Measurements from ENCODE around the gene AFF3.
A peak's percentile ranks its signal among the peaks of the same experiment; 100 is the strongest.
"Not testable (repeated sequence)": the region's sequence is repeated elsewhere in the genome, so short reads cannot be mapped to it uniquely, and the experiment has no call there.

The AFF3 gene

GRCh38 chr2:99678625-99679024 lies 463.8 kb downstream of the AFF3 start:
- FAIRE-seq (no peak), DNase-seq (ENCODE audit: low spot score) (no peak)

DNA sequence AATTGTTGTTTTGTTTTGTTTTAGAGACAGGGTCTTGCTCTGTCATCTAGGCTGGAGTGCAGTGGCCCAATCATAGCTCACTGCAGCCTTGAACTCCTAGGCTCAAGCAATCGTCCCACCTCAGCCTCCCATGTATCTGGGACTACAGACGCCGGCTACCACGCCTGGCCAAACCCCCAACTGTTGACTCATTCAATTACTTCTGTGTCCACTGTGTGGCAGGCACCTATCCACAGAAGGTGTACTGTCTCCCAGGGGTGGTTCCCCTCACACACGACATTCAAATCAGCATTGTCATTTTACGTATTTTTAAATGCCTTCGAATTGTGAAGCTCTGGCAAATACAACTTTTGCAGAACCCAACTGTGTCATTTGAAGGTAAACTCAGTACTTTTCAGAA lies 464.6 kb downstream of the AFF3 start:
- no peak for DNase-seq (ENCODE audit: low spot score)
- FAIRE-seq, result no peak

- FAIRE-seq, result no peak
Measured at GRCh38 chr2:99675130-99675661, 467.2 kb downstream of the AFF3 start.

GRCh38 chr2:99674090-99674489 lies 468.3 kb downstream of the AFF3 start:
- FAIRE-seq (no peak), DNase-seq (ENCODE audit: low spot score) (no peak)

More at GRCh38 chr2:99675130-99675661, 467.2 kb downstream of the AFF3 start:
- DNase-seq (ENCODE audit: low spot score), result no peak

DNA sequence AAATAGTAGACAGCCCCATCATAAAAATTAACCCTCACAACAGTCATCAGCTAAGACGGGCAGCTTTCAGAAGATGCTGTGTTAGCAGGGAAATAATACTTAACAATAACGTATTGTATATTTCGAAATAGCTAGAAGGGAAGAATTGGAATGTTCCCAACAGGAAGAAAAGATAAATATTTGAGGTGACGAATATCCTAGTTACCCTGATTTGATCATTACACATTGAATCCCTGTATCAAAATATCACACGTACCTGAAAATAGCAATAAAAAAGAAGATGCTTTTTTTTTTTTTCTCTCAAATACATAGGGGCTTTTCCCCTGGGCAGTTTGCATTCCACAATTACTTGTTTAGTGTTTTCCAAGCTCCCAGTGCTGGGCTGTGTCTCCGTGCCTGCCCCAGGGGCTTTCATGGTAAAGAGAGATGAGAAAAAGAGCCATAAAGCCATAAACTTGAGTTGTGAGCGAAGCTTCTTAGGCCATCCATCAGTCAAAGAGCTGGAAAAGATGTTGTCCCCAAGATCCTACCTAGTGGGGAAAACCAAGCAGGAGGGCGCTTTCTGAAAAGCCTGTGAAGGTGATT lies 469.5 kb downstream of the AFF3 start:
- FAIRE-seq (no peak), DNase-seq (ENCODE audit: low spot score) (no peak)

GRCh38 chr2:99670768-99671734 lies 471.3 kb downstream of the AFF3 start:
- FAIRE-seq, result no peak
- no peak for DNase-seq (ENCODE audit: low spot score)

DNA sequence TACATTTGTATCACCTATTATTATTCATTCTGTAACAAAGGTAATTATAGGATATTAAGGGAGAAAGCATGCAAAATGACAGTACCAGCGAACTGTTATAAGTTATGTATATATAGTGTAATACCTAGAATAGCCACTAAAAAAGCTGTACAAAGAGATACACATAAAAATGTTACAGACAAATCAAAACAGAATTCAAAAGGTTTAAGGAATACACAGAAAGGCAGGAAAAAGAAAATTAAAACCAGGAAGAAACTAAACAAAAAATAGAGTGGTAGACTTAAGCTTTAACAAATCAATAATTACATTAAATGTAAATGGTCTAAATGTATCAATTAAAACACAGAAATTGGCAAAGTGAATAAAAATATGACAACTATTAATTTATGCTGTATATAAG lies 476.1 kb downstream of the AFF3 start:
- FAIRE-seq, result no peak

GRCh38 chr2:99663641-99664040 lies 478.7 kb downstream of the AFF3 start:
- DNase-seq (ENCODE audit: low spot score) (no peak), FAIRE-seq (no peak)

More for the DNA sequence above, 476.1 kb downstream of the AFF3 start:
- no peak for DNase-seq (ENCODE audit: low spot score)

- peak; percentile 88 for DNase-seq (ENCODE audit: low spot score)
- FAIRE-seq, result peak; percentile 75
Measured at GRCh38 chr2:99662761-99663341, 479.5 kb downstream of the AFF3 start.

DNA sequence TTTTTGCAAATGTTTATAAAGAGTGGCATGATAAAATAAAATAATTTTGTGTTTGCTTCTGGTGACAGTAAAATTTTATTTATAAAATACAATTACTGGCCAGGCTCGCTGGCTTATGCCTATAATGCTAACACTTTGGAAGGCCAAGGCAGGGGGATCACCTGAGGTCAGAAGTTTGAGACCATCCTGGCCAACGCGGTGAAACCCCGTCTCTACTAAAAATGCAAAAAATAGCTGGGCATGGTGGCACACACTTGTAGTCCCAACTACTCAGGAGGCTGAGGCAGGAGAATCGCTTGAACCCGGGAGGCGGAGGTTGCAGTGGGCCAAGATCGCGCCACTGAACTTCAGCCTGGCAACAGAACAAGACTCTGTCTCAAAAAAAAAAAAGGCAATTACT lies 480.6 kb downstream of the AFF3 start:
- FAIRE-seq; DNase-seq (ENCODE audit: low spot score): not testable (repeated sequence)

DNA sequence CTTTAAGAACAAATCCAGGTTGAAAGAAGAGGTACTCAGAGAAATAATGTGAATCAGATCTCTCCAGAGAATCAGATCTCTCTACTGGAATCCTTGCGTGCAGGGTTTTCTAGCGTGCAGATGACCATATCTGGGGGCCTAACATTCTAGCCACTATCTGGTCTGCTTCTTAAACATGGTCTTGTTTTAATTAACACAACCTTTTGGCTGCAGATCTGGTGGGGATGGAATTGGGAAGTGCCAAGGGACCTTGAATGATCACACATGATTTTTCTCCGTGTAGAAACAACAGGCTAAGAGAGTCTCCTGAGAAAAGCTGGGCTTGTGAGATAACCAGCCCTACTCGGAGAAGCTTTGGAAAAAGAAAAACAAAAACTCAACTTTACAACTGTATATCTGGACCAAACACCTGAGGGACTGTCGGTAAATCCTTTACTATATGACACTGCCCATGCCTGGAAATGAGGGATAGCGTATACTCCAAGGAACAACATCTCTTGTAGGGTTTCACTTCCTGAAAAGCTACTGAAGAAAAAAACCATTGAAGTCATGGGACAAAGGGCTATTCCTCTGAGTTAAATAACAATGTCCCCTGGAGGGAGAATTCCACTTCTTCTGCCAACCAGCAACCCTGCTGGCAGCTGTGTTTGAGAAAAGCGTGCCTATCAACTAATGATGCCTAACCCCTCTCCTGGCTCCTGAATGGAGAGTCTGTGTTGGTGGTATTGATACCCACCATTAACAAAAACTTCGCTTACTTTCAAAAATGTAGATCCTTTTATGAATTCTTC lies 481.6 kb downstream of the AFF3 start:
- DNase-seq (ENCODE audit: low spot score) (no peak), FAIRE-seq (no peak)

GRCh38 chr2:99659874-99660273 lies 482.5 kb downstream of the AFF3 start:
- no peak for FAIRE-seq
- DNase-seq (ENCODE audit: low spot score), result no peak

DNA sequence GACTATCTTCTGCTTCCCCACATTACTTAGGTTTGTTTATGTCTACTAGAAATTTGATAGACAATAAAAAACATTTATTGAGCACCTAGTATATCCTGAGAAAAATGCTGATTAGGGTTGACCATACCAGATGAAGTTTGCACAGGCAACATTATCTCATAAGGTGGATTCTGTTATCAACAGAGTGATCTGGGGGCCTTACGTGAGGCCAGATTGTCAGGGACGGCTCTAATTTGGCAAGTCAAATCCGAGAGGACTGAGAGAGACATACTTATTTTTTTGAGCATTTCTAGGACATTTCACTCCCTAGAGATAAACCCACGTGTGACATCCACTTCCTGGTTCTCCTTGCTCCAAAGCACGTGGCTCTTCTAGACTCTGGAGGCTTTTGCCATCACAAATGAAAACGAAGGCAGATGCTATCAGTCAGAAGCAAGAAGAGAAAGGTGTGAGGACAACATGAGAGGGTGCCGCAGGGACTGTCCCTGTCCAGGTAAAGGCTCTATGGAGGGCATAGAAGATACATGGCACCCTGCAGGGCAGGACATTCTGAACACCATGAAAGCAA lies 484.6 kb downstream of the AFF3 start:
- FAIRE-seq (peak; percentile 13), DNase-seq (ENCODE audit: low spot score) (no peak)

GRCh38 chr2:99656994-99657393 lies 485.4 kb downstream of the AFF3 start:
- FAIRE-seq (no peak), DNase-seq (ENCODE audit: low spot score) (no peak)

DNA sequence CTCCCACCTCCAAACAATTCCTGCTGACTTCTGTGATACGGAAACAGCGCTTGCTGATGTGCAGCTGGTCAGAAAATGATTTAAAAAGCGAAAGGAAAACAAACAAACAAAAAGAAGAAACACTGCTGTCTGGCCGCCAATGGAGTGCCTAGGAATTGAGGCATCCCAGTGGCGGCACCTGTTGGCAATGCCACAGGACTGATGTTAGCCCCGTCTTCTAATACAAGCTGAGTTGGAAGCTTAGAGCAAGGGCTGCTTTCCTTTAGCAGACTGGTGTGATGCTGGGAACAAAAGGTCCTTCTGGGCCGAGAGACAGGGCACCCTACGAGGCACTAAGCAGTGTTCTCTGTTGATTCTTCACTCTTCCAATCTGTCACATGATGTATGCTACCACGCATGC lies 489.0 kb downstream of the AFF3 start:
- peak; percentile 32 for FAIRE-seq

GRCh38 chr2:99652862-99653261 lies 489.5 kb downstream of the AFF3 start:
- DNase-seq (ENCODE audit: low spot score), result no peak

More for the DNA sequence above, 489.0 kb downstream of the AFF3 start:
- no peak for DNase-seq (ENCODE audit: low spot score)

DNA sequence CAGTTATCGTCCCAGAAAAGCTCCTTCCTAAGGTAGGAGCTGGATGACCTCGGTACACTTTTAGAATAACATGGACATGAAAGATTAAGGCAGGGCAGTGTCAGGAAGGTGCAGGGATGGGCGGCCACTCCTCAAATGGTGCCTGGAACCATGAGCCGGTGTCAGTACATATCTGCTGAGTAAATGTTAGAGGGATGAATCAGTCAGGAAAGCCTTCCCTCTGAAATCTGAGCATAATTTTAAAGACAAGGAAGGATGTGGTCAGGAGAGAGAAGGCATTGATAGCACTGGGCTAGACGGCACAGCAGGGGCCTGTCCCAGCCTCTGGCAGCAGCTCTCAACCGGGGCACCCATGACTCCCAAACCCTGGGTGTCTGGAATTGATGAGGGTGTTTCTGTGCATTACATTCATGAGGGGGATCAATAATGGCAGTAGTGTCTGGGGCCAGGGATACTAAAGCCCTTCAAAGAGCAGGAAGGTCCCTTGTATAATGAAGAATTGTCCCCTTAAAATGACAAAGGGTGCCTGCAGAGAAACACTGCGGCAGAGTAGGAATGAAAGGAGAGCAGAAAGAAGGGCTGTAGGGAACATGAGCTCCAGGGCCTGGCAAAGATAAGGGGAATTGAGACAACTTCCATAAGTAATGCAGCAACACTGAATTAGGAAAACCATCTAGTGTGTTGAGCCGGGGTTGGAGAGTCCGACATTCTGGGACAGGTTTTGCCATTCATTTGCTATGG lies 490.3 kb downstream of the AFF3 start:
- DNase-seq (ENCODE audit: low spot score) (peak; percentile 78), FAIRE-seq (no peak)

More at GRCh38 chr2:99652862-99653261, 489.5 kb downstream of the AFF3 start:
- FAIRE-seq, result no peak

- DNase-seq (ENCODE audit: low spot score), result no peak
- FAIRE-seq, result no peak
Measured at GRCh38 chr2:99648906-99649789, 493.2 kb downstream of the AFF3 start.
